IMR-90 (cell line): Measurements from ENCODE around the gene FOXP1. TPM values are rescaled to one million over a fixed set of nuclear protein-coding genes. Genes with fewer than 3 reads are reported as not detected.

Source experiments
- ATAC-seq: fragments of 200-7000 bp; cut with Tn5 transposase; 2 replicates; pipeline ENCODE4 v1.9.1; 2020; ENCODE audit warnings: low read depth, mild to moderate bottlenecking, moderate library complexity
- BruUV-seq: library from RNA; stranded (reverse); fragments of 400-500 nt; replicated peaks from 2 replicates; lab custom pipeline; 2021; lab: Mats Ljungman, UMichigan
- CTCF ChIA-PET: fragments of 300-600 bp; formaldehyde crosslinking; extraction: SDS; loops from one replicate; lab custom pipeline; 2021; ENCODE audit warnings: antibody characterized with exemption; lab: Yijun Ruan, JAX
- POLR2A ChIA-PET: fragments of 300-600 bp; sonication (Branson Sonifier 250); formaldehyde crosslinking; loops from one replicate; lab custom pipeline; 2022; ENCODE audit warnings: antibody characterized with exemption; ENCODE audit not compliant: unreplicated experiment; lab: Charles Lee
- DNase-seq: peaks from one replicate; pipeline ENCODE4 v3.0.0; 2013
- H2AFZ ChIP-seq: replicated peaks from 2 replicates; pipeline ENCODE3; 2013; ENCODE audit warnings: low read length, mild to moderate bottlenecking; ENCODE audit not compliant: poor library complexity
- H2AK5ac ChIP-seq: 2 replicates; pipeline ENCODE4 v1.6.1; 2013; ENCODE audit warnings: low read depth, low read length, inconsistent platforms
- H2AK9ac ChIP-seq: replicated peaks from 2 replicates; pipeline ENCODE3; 2013; ENCODE audit warnings: mild to moderate bottlenecking, low read depth, low read length, moderate library complexity; ENCODE audit not compliant: poor library complexity
- H2BK120ac ChIP-seq: 2 replicates; pipeline ENCODE4 v1.6.1; 2013; ENCODE audit warnings: low read depth, low read length, inconsistent platforms
- H2BK15ac ChIP-seq: 3 replicates; pipeline ENCODE4 v1.6.1; 2013; ENCODE audit warnings: low read depth, low read length, inconsistent platforms
- H2BK20ac ChIP-seq: 2 replicates; pipeline ENCODE4 v1.6.1; 2013; ENCODE audit warnings: low read depth, mild to moderate bottlenecking, inconsistent platforms, low read length, moderate library complexity
- H2BK5ac ChIP-seq: 2 replicates; pipeline ENCODE4 v1.6.1; 2013; ENCODE audit warnings: mild to moderate bottlenecking, low read depth, low read length, inconsistent platforms; ENCODE audit not compliant: poor library complexity, severe bottlenecking
- H3K14ac ChIP-seq: replicated peaks from 2 replicates; pipeline ENCODE4 v1.6.1; 2013; ENCODE audit warnings: low read depth, low read length, inconsistent platforms
- H3K18ac ChIP-seq: 2 replicates; pipeline ENCODE4 v1.6.1; 2013; ENCODE audit warnings: low read depth, low read length, control low read depth
- H3K23ac ChIP-seq: 2 replicates; pipeline ENCODE4 v1.6.1; 2013; ENCODE audit warnings: low read depth, low read length, inconsistent platforms
- H3K27ac ChIP-seq: 2 replicates; pipeline ENCODE4 v1.5.1; 2013; ENCODE audit warnings: mild to moderate bottlenecking, control low read depth, low read length; ENCODE audit not compliant: insufficient read depth
- H3K27me3 ChIP-seq: 2 replicates; pipeline ENCODE4 v1.6.1; 2013; ENCODE audit warnings: low read length; ENCODE audit not compliant: control insufficient read depth, insufficient read depth
- H3K36me3 ChIP-seq: 2 replicates; pipeline ENCODE4 v1.6.1; 2013; ENCODE audit warnings: low read length, mixed read lengths; ENCODE audit not compliant: control insufficient read depth, insufficient read depth
- H3K4ac ChIP-seq: 2 replicates; pipeline ENCODE4 v1.6.1; 2013; ENCODE audit warnings: low read depth, low read length, inconsistent platforms
- H3K4me1 ChIP-seq: 2 replicates; pipeline ENCODE4 v1.6.1; 2013; ENCODE audit warnings: low read length, mixed read lengths; ENCODE audit not compliant: control insufficient read depth, insufficient read depth
- H3K4me2 ChIP-seq: 2 replicates; pipeline ENCODE4 v1.6.1; 2013; ENCODE audit warnings: low read depth, mild to moderate bottlenecking, control low read depth, low read length, moderate library complexity
- H3K4me3 ChIP-seq: 2 replicates; pipeline ENCODE4 v1.5.1; 2013; ENCODE audit warnings: low read depth, mild to moderate bottlenecking, control low read depth, low read length, moderate library complexity; ENCODE audit not compliant: insufficient read depth
- H3K56ac ChIP-seq: 2 replicates; pipeline ENCODE4 v1.6.1; 2013; ENCODE audit warnings: low read length, inconsistent platforms; ENCODE audit not compliant: insufficient read depth; ENCODE audit errors: extremely low read depth
- H3K79me1 ChIP-seq, 2 experiments: 2 replicates each; pipeline ENCODE4 v1.6.1; 2013; ENCODE audit warnings: low read length in 2 of 2, inconsistent platforms in 1 of 2, low read depth in 1 of 2
- H3K9ac ChIP-seq: 2 replicates; pipeline ENCODE4 v1.6.1; 2013; ENCODE audit warnings: low read depth, low read length, control low read depth
- H3K9me1 ChIP-seq: 2 replicates; pipeline ENCODE4 v1.6.1; 2013; ENCODE audit warnings: low read length, inconsistent platforms; ENCODE audit not compliant: insufficient read depth
- H3K9me3 ChIP-seq: 2 replicates; pipeline ENCODE4 v1.6.1; 2013; ENCODE audit warnings: low read length; ENCODE audit not compliant: control insufficient read depth, insufficient read depth
- H4K20me1 ChIP-seq: 2 replicates; pipeline ENCODE4 v1.6.1; 2013; ENCODE audit warnings: low read length, inconsistent platforms; ENCODE audit not compliant: insufficient read depth
- H4K5ac ChIP-seq: 2 replicates; pipeline ENCODE4 v1.6.1; 2013; ENCODE audit warnings: mild to moderate bottlenecking, low read depth, low read length, control low read depth
- H4K8ac ChIP-seq, 2 experiments: 2 replicates each; pipeline ENCODE4 v1.6.1; 2013; ENCODE audit warnings: low read depth in 2 of 2, low read length in 2 of 2, control low read depth in 1 of 2, inconsistent platforms in 1 of 2
- H4K91ac ChIP-seq: 2 replicates; pipeline ENCODE4 v1.6.1; 2013; ENCODE audit warnings: low read depth, low read length, inconsistent platforms; ENCODE audit not compliant: insufficient read depth
- CEBPB ChIP-seq: IDR thresholded peaks from 2 replicates; pipeline ENCODE4 v1.6.1; 2012; ENCODE audit warnings: low read depth, low read length, improper control_type of control experiment
- MAFK ChIP-seq: IDR thresholded peaks from 2 replicates; pipeline ENCODE4 v1.6.1; 2012; ENCODE audit warnings: low read depth, low read length, improper control_type of control experiment
- NFE2L2 ChIP-seq: fragments of 150-350 bp; IDR thresholded peaks from 2 replicates; pipeline ENCODE4 v1.6.1; 2016; ENCODE audit warnings: low read depth, mild to moderate bottlenecking, low read length
- RFX5 ChIP-seq: IDR thresholded peaks from 2 replicates; pipeline ENCODE4 v1.8.0; 2012; ENCODE audit warnings: low read depth, mild to moderate bottlenecking, low read length, moderate library complexity
- WGBS, 2 experiments: methylation state at CpG; one replicate each; pipeline versions ENCODE4 v1.1.5 to v1.1.7; 2013; ENCODE audit warnings: missing lambda C conversion rate in 2 of 2; ENCODE audit not compliant: insufficient read length in 1 of 2; ENCODE audit errors: extremely low coverage in 2 of 2; 5-methylcytosine and 5-hydroxymethylcytosine counted together
- dilution Hi-C: fragments of 300-500 bp; cut with HindIII; formaldehyde crosslinking; loops from one replicate; pipeline ENCODE4 v1.14.3; 2018; ENCODE audit warnings: low sequenced_read_pairs; ENCODE audit not compliant: unreplicated experiment
- in situ Hi-C: fragments of 300-500 bp; cut with MboI; formaldehyde crosslinking; loops from 3 replicates; pipeline ENCODE4 v1.14.3; 2019; ENCODE audit warnings: low sequenced_read_pairs, inconsistent platforms, mixed read lengths
- intact Hi-C: fragments of 100-400 bp; cut with micrococcal nuclease; formaldehyde crosslinking; loops from 2 replicates; pipeline ENCODE4 v1.10.0; 2022
- polyA plus RNA-seq, 3 experiments: library from polyadenylated mRNA; depleted of rRNA; stranded (reverse); fragments of >200 nt; gene quantifications; 2 replicates each; pipeline ENCODE4 v1.2.3, GENCODE V29; 2012; ENCODE audit warnings: low replicate concordance in 1 of 3
- total RNA-seq: library from RNA; depleted of rRNA; stranded (reverse); fragments of >200 nt; gene quantifications from 2 replicates; pipeline ENCODE4 v1.2.3, GENCODE V29; 2012

The FOXP1 gene
- total and polyA plus RNA-seq, 2 of the 4 experiments (the other 2 are of a cell fraction), result 37.0 to 132 TPM

- CTCF ChIA-PET, result no interaction called here
- TF ChIP-seq CEBPB (peak; percentile 10; the same call in 1 of the 2 replicates), MAFK (no peak), RFX5 (no peak), NFE2L2 (no peak)
- Histone ChIP-seq H3K79me1 (peaks cover 7 to 27% of the 10 kb centered on the region in 2 experiments; a peak in 2 of 4 replicates), H2BK5ac (peak overlapping the region; percentile 16), H3K9ac (no peak overlapping the region), H2BK20ac (peak overlapping the region; percentile 86), H3K4me3 (no peak overlapping the region), H3K4me1 (peaks cover 8% of the 10 kb centered on the region), H3K14ac (peak overlapping the region; percentile 70; the same call in 1 of the 2 replicates), H3K56ac (no peak overlapping the region), H3K4me2 (no peak overlapping the region), H3K27me3 (no peaks in the 10 kb centered on the region), H3K23ac (peak overlapping the region; percentile 60; the same call in 1 of the 2 replicates), H2AK5ac (peak overlapping the region; percentile 54), H2BK120ac (peak overlapping the region; percentile 60), H2AK9ac (no peak overlapping the region), H2BK15ac (peak overlapping the region; percentile 15; the same call in 2 of the 3 replicates), H3K9me1 (peaks cover 8% of the 10 kb centered on the region), H3K4ac (peak overlapping the region; percentile 85), H4K91ac (peak overlapping the region; percentile 25; the same call in 1 of the 2 replicates), H4K20me1 (no peaks in the 10 kb centered on the region), H2AFZ (no peak overlapping the region), H3K27ac (peak overlapping the region; percentile 16), H3K18ac (peak overlapping the region; percentile 33; the same call in 1 of the 2 replicates), H3K36me3 (no peaks in the 10 kb centered on the region), H4K5ac (peak overlapping the region; percentile 75; the same call in 1 of the 2 replicates), H3K9me3 (no peaks in the 10 kb centered on the region), H4K8ac (peak overlapping the region in 1 of 2 experiments; percentile 33; a peak in 1 of 4 replicates)
- DNase-seq (no peak), ATAC-seq (peak; percentile 56)
- POLR2A ChIA-PET, result no interaction called here
- no CpG with 5 or more reads among the region's 3 CpGs for WGBS, 2 experiments
- no TSS peak for BruUV-seq
- intact Hi-C loops (no loop called here), in situ Hi-C loops (no loop called here), dilution Hi-C loops (no loop called here)
Measured at GRCh38 chr3:71258526-71258925, 325.0 kb downstream of the FOXP1 start.
